HG03097 (cell line): ENCODE measurements around the gene THSD7B.
"Not testable (repeated sequence)": the region's sequence is repeated elsewhere in the genome, so short reads cannot be mapped to it uniquely, and the experiment has no call there.

Experiments
- ATAC-seq: cut with Tn5 transposase; IDR thresholded peaks from one replicate; pipeline ENCODE4 v1.9.1; 2021; ENCODE audit not compliant: unreplicated experiment, low FRiP score

Gene THSD7B

GRCh38 chr2:137237055-137237454, 471.7 kb downstream of the THSD7B start:
- no peak for ATAC-seq

GRCh38 chr2:137238065-137238464, 472.7 kb downstream of the THSD7B start:
- no peak for ATAC-seq

- ATAC-seq: no peak
These were observed 484.3 kb downstream of the THSD7B start for GRCh38 chr2:137249463-137250130.

- ATAC-seq: no peak
These were observed 485.1 kb downstream of the THSD7B start for GRCh38 chr2:137250401-137250800.

- ATAC-seq: no peak
These were observed 485.7 kb downstream of the THSD7B start for GRCh38 chr2:137251045-137251444.

DNA sequence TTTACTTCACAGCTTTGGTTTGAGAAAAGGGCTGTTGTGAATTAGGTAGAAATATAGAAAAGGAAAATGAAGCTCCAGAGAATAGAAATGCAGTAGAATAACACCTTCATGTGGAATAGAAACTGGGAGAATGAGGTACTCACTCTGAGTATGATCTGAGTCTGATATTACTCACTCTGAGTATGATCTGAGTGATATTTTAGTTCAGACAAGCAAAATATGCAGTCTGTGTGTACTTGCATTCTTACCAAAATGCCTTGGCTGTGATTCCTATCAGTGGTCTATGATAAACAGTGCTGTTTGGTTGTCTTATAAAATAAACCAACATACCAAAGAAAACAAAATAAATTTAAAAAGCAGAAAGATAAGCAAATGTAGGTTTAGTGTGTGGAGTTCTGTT, 487.6 kb downstream of the THSD7B start:
- no peak for ATAC-seq

GRCh38 chr2:137254052-137254451, 488.7 kb downstream of the THSD7B start:
- ATAC-seq: no peak

DNA sequence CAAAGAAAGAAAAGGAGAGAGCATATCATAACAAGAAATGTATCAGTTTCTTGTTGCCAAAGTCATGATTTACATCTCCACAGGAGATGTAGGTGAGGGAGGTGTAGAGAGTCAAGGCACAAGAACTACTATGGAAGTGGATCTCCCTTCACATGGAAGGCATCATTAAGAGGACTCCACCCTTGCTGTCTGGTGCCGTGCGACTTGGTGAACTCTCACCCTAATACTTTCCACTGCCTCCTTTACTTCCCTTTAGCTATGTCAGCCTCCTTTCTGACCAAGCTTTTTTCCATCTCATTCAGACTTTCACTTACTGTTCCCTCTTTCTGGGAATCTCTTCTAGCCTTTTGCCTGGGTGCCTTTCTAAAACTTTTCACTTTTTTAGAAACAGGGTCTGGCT, 490.0 kb downstream of the THSD7B start:
- no peak for ATAC-seq

DNA sequence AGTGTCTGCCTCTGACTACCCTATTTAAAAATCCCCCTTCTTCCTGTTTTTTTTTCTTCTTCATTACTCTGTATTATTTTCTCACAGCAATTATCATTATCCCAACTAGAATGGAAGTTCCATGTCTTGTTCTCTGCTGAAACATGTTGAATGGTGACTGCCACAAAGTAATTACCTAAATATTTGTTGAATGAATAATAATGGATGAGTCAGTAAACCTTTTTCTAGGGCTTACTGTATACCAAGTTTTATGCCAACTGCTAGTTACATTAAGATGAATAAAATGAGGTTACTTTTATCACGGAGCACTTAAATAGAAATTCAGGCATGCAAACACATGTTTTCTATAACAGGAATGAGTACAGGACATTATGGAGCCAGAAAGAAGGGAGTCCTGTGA, 490.6 kb downstream of the THSD7B start:
- ATAC-seq: no peak

- ATAC-seq: no peak
These were observed 496.7 kb downstream of the THSD7B start for GRCh38 chr2:137261881-137262585.

DNA sequence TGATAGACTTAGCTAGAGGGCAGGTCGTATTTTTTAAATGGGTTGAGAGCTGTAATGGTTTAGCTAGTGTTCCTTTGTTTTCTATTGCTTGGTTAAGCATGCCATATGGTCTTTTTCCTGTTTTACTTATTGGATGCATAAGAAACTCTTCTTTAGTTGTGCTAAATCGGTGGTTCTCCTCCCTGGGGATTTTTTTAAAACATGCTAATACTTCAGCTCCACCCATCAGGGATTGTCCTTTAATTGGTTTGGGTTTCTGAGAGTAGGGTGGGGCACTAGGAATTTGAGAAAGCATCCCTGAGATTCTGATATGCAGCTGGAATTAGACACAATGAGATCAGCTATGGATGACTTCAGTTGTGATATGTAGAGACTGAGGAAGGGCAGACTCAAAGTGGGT, 497.2 kb downstream of the THSD7B start:
- no peak for ATAC-seq

DNA sequence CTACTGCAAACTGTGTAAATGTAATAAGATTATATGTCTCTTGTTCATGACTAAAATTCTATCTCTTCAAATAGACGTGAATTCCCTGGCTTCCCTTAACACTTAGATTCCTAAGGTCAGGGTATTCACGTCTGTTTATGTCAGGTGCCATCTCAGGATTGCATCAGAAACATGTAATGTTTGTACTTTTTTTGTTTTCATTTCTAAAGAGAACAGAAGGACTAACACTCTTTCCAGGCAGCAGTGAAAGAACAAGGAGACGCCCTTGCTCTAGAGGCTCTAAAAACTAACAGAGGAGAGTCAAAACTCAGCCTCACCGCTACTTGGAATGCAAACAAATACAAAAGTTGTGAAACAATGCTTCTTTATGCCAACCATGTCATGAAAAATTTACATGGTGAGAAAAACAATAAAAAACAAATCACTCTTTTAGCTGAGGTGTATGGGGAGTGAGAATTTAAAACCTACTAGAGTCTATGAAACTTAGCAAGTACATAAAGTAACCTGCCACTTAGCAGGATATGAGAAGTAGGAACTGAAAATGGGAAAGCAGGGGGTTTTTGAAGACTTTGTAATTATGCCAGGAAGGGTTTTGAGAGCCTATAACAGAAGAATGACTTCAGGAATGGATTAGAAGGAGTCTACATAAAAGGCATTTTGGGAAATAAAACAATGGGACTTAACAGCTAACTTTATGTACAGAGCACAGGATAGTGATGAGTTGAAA, 522.7 kb downstream of the THSD7B start:
- no peak for ATAC-seq

GRCh38 chr2:137291836-137292570, 526.7 kb downstream of the THSD7B start:
- ATAC-seq: no peak

DNA sequence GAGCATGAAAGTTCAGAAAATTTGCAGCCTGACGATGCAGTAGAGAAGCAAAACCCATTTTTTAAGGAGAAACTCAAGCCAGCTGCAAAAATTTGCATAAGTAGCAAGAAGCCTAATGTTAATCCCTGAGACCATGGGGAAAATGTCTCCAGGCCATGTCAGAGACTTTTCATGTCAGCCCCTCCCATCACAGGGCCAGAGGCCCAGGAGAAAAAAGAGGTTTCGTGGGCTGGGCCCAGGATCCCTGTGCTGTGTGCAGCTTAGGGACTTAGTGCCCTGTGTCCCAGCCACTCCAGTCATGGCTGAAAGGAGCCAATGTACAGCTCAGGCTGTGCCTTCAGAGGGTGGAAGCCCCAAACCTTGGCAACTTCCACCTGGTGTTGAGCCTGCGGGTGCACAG, 533.0 kb downstream of the THSD7B start:
- no peak for ATAC-seq

DNA sequence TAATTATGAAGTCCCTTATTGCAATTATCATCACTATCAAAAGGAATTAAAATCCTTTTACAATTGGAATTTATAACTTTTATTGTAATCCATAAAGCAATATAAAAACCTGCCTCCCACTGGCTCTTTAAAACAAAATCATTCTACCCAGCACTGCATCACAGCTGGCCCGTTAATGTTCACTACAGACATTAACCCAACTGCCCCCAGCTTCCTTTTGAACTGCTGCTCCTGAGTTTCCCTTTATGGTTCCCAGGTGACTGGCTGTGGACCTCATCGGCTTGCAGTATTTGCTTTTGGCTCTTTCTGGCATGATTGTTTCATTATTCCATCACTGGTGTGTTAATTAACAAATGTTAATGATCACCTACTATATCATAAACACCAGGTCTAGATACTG, 535.6 kb downstream of the THSD7B start:
- ATAC-seq: no peak

- no peak for ATAC-seq
These were observed 537.6 kb downstream of the THSD7B start for GRCh38 chr2:137302957-137303356.

DNA sequence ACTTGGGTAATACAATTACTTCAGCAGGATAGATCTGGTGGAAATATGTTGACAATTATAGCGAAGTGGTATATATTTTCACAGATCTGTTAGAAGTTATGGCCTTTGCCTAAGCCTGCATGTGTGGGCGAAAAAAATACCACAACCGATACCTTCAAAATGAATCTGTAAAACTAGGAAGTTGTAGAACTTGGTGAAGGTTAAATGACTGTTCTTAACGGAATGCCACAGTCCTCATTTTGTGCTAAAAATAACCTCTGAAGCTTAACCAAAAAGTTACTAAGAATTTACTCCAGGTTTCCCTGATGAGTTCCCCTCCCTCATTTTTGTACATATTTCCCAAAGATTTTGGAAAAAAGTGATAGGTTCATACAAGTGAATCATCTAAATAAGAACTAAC, 550.7 kb downstream of the THSD7B start:
- ATAC-seq: no peak

DNA sequence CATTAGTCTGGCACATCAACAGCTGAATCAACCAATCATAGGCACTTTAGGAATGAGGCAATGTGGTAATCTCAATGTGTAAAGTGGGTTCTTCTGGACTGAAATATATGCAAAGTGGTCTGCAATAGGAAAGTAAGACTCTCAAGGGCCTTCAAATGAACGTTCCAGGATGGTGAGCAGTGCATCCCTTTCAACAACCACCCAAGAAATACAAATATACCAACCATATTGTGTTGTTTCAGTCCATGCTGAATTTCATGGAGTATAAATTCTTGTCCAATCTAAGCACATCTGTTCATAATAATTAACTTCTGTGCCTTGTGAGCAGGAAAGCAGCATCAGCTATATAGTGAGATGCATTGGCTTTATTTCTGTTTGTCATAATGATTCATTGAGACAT, 556.2 kb downstream of the THSD7B start:
- ATAC-seq: no peak

DNA sequence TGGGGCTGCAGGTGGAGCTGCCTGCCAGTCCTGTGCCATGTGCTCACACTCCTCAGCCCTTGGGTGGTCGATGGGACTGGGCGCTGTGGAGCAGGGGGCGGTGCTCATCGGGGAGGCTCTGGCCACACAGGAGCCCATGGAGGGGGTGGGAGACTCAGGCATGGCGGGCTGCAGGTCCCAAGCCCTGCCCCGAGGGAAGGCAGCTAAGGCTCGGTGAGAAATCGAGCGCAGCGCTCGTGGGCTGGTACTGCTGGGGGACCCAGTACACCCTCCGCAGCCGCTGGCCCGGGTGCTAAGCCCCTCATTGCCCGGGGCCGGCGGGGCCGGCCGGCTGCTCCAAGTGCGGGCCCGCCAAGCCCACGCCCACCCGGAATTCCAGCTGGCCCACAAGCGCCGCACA, 566.2 kb downstream of the THSD7B start:
- ATAC-seq: not testable (repeated sequence)

DNA sequence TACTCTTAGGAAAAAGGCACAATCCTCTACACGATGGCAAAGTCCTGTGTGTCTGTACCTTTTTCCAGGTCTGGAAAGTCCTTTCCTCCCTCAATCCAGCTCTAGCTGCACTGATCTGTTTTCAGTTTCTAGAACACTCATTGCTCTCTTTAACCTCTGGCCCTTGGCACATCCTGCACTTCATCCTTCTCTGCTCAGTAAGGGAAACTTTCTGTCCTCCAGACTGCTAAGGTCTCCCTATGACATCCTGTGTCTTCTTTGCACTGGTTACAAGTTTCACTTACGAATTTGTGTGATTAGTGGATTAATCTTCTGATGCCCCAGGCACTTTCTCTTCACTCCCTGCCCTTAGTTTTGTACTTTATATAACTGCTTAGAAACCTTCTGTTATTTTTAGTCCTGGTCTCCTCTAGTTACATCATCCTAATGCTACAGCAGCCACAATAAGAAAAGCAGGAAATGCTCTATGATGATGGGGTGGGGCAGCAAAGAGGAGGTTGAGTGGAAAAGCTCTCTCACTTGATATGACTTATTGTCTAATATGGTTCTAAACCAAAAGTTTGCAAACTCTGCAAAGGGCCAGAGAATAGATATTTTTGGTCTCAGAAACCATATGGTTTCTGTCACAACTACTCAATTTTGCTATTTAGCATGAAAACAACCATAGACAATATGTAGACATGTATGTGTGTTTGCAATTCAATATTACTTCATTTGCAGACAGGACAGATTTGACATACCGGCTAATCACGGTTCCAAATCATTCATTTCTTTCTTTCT, 568.2 kb downstream of the THSD7B start:
- ATAC-seq: no peak
